Esophagus squamous epithelium (tissue), 5 donors: ENCODE data around the gene UQCRC2. TPM values are rescaled to one million over a fixed set of nuclear protein-coding genes. Genes with fewer than 3 reads are reported as not detected.

Experiments used
- DNase-seq: peaks from one replicate; lab custom pipeline; 2025; lab: John Stamatoyannopoulos, UW
- H3K27ac ChIP-seq, 4 donors: fragments of 200-600 bp; sonication (generic); one replicate each; pipeline ENCODE4 v1.5.1; 2016 to 2019; ENCODE audit warnings: mild to moderate bottlenecking in 1 of 4
- H3K27me3 ChIP-seq, 4 donors: fragments of 200-600 bp; sonication (generic); 1 replicate in 3 of 4; 2 replicates in 1 of 4; pipeline versions ENCODE4 v1.5.1 to v1.6.0; 2017 to 2021; ENCODE audit warnings: antibody characterized with exemption in 1 of 4
- H3K36me3 ChIP-seq, 3 donors: fragments of 200-600 bp; sonication (generic); one replicate each; pipeline ENCODE4 v1.5.1; 2016 to 2019
- H3K4me1 ChIP-seq, 3 donors: fragments of 200-600 bp; sonication (generic); one replicate each; pipeline ENCODE4 v1.5.1; 2017 to 2019
- H3K4me3 ChIP-seq, 4 donors: fragments of 200-600 bp; sonication (generic); 1 replicate in 3 of 4; 2 replicates in 1 of 4; pipeline ENCODE4 v1.5.1; 2016 to 2019; ENCODE audit warnings: mild to moderate bottlenecking in 2 of 4, moderate library complexity in 1 of 4
- H3K9me3 ChIP-seq, 3 donors: fragments of 200-600 bp; sonication (generic); one replicate each; pipeline ENCODE4 v1.5.1; 2016 to 2019
- POLR2A ChIP-seq, 4 donors: fragments of 450-650 bp; IDR thresholded peaks; one replicate each; pipeline ENCODE4 v1.6.1; 2017; ENCODE audit warnings: antibody characterized with exemption in 4 of 4, mild to moderate bottlenecking in 4 of 4, moderate library complexity in 3 of 4
- WGBS, 2 donors: methylation state at CpG; one replicate each; pipeline ENCODE4 v1.1.5; 2018; 5-methylcytosine and 5-hydroxymethylcytosine counted together
- intact Hi-C: fragments of 100-400 bp; cut with DNase I; formaldehyde crosslinking; loops from one replicate; pipeline ENCODE4 v1.15.0; 2022
- total RNA-seq, 4 donors: library from RNA; depleted of rRNA; stranded (reverse); fragments of >200 nt; gene quantifications; one replicate each; pipeline ENCODE4 v1.1.0, GENCODE V29; 2016
- TF ChIP-seq, protein P1 (sequence below), 6 experiments: fragments of 450-650 bp in 4 of 6; fragments of 200-600 bp in 2 of 6; sonication (generic) in 2 of 6; IDR thresholded peaks; one replicate each; pipeline ENCODE4 v1.5.1; 2016 to 2019; ENCODE audit warnings: antibody characterized with exemption in 6 of 6, mild to moderate bottlenecking in 4 of 6, moderate library complexity in 4 of 6
- donor health status: DM: yes; HTN: yes; CAD: no.

UQCRC2 gene
- total RNA-seq, 4 donors from 2014 or later = 107 to 207 (median 181) TPM

DNA sequence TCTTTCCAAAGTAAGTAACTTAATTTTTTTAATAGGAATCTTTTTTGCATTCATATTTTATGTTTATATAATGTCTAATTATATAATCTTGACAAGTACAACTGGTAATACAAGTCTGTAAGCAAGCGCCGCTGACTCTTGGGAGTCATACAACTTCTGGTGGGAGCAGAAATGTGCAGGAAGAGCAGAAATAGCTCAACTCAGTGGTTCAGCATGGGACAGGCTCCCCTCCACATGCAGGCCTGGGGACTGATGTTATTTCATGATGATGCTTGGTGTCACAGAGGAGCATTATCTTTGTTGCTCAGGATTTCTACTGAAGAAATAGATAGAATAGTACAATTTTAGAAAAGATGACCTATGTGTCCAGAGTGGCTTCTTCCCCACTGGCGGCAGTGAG is 10.7 kb downstream of the UQCRC2 start:
- no peaks in the 10 kb centered on the region for H3K9me3 ChIP-seq
- H3K4me1 ChIP-seq = no peaks in the 10 kb centered on the region
- 68 to 78% methylated on average over 3 of the region's 3 CpGs for WGBS, 2 donors
- peaks cover 13 to 100% (median 76%) of the 10 kb centered on the region in 3 donors for H3K36me3 ChIP-seq
- no peaks in the 10 kb centered on the region for H3K27me3 ChIP-seq
- intact Hi-C loops = no loop called here
- TF ChIP-seq POLR2A (IDR thresholded peaks at IDR 0.05) = no peak
- TF ChIP-seq, protein P1, sequence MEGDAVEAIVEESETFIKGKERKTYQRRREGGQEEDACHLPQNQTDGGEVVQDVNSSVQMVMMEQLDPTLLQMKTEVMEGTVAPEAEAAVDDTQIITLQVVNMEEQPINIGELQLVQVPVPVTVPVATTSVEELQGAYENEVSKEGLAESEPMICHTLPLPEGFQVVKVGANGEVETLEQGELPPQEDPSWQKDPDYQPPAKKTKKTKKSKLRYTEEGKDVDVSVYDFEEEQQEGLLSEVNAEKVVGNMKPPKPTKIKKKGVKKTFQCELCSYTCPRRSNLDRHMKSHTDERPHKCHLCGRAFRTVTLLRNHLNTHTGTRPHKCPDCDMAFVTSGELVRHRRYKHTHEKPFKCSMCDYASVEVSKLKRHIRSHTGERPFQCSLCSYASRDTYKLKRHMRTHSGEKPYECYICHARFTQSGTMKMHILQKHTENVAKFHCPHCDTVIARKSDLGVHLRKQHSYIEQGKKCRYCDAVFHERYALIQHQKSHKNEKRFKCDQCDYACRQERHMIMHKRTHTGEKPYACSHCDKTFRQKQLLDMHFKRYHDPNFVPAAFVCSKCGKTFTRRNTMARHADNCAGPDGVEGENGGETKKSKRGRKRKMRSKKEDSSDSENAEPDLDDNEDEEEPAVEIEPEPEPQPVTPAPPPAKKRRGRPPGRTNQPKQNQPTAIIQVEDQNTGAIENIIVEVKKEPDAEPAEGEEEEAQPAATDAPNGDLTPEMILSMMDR (IDR thresholded peaks at IDR 0.05) = no peak
- H3K27ac ChIP-seq = no peak overlapping the region
- H3K4me3 ChIP-seq = no peak overlapping the region
- DNase-seq = no peak

- intact Hi-C loops = no loop called here
- Histone ChIP-seq H3K27me3 (no peaks in the 10 kb centered on the region), H3K4me3 (no peak overlapping the region), H3K4me1 (no peaks in the 10 kb centered on the region), H3K36me3 (peaks cover 13 to 100% (median 74%) of the 10 kb centered on the region in 3 donors), H3K27ac (no peak overlapping the region), H3K9me3 (no peaks in the 10 kb centered on the region)
- 80 to 91% methylated on average over 6 of the region's 6 CpGs for WGBS, 2 donors
- DNase-seq = no peak
- TF ChIP-seq POLR2A (IDR thresholded peaks at IDR 0.05) = no peak
- TF ChIP-seq, protein P1 (IDR thresholded peaks at IDR 0.05) = no peak
These were observed 11.2 kb downstream of the UQCRC2 start for GRCh38 chr16:21964353-21964752.

DNA sequence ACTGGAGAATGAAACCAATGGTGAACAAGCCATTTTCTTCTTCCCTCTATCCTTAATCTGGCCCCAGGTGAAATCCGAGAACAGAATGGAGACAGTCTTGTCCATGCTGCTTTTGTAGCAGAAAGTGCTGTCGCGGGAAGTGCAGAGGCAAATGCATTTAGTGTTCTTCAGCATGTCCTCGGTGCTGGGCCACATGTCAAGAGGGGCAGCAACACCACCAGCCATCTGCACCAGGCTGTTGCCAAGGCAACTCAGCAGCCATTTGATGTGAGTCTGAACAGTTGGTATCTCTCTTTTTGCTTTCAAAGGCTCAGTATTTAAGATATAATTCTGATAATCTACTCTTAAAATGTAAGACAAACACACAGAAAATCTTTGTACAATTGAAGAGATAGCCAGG is 18.7 kb downstream of the UQCRC2 start:
- Histone ChIP-seq H3K9me3 (no peaks in the 10 kb centered on the region), H3K27ac (no peak overlapping the region), H3K4me3 (no peak overlapping the region), H3K4me1 (no peaks in the 10 kb centered on the region), H3K27me3 (no peaks in the 10 kb centered on the region), H3K36me3 (peaks cover 32 to 100% (median 53%) of the 10 kb centered on the region in 3 donors)
- no peak for TF ChIP-seq POLR2A (IDR thresholded peaks at IDR 0.05)
- TF ChIP-seq, protein P1 (IDR thresholded peaks at IDR 0.05) = no peak
- intact Hi-C loops = no loop called here
- DNase-seq = no peak
- 100% methylated on average over 2 to 4 of the region's 4 CpGs for WGBS, 2 donors

GRCh38 chr16:21973945-21974344 is 20.8 kb downstream of the UQCRC2 start:
- intact Hi-C loops = no loop called here
- WGBS, 2 donors = 100% methylated on average over 2 of the region's 2 CpGs

DNA sequence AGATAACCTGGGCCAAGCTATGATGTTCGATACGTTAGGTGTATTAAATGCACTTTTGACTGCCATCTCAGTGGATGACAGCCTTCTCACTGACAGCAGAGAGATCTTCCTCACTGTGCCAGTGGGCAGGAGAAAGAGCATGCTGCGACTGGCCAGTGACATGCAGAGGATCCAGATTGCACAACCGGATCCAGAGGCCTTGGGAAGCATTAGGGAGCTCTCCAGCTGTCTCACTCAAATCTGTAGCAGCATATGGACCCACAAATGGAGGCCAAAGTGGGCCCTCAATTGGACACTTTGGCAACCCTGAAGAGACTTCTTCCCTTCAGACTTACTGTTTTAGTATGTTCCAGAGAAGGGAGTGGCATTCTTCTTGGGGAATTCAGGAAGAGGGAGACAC is 26.9 kb downstream of the UQCRC2 start:
- H3K4me1 ChIP-seq = no peaks in the 10 kb centered on the region
- H3K9me3 ChIP-seq = no peaks in the 10 kb centered on the region
- no peak for TF ChIP-seq POLR2A (IDR thresholded peaks at IDR 0.05)
- TF ChIP-seq, protein P1 (IDR thresholded peaks at IDR 0.05) = no peak
- H3K4me3 ChIP-seq = no peak overlapping the region
- H3K27ac ChIP-seq = no peak overlapping the region
- H3K27me3 ChIP-seq = no peaks in the 10 kb centered on the region
- peaks cover 48 to 100% (median 70%) of the 10 kb centered on the region in 3 donors for H3K36me3 ChIP-seq
- no peak for DNase-seq
- 66 to 92% methylated on average over 2 to 3 of the region's 4 CpGs for WGBS, 2 donors
- intact Hi-C loops = no loop called here

More at GRCh38 chr16:21973945-21974344, 20.8 kb downstream of the UQCRC2 start:
- DNase-seq = no peak
- Histone ChIP-seq H3K4me3 (no peak overlapping the region), H3K4me1 (no peaks in the 10 kb centered on the region), H3K27me3 (no peaks in the 10 kb centered on the region), H3K27ac (no peak overlapping the region), H3K9me3 (no peaks in the 10 kb centered on the region), H3K36me3 (peaks cover 40 to 100% (median 66%) of the 10 kb centered on the region in 3 donors)
- TF ChIP-seq, protein P1 (IDR thresholded peaks at IDR 0.05) = no peak
- no peak for TF ChIP-seq POLR2A (IDR thresholded peaks at IDR 0.05)
